Muscle of leg (tissue), 11 donors: ENCODE results near the gene RSRP1. TPM values are rescaled to one million over a fixed set of nuclear protein-coding genes. Genes with fewer than 3 reads are reported as not detected.
A peak's percentile ranks its signal among the peaks of the same experiment; 100 is the strongest.
"Not testable (repeated sequence)": the region's sequence is repeated elsewhere in the genome, so short reads cannot be mapped to it uniquely, and the experiment has no call there.

Experiments
- DNase-seq: peaks from one replicate; pipeline ENCODE4 v3.0.0; 2013
- H3K27ac ChIP-seq: one replicate; pipeline ENCODE4 v1.5.1; 2013; ENCODE audit warnings: mild to moderate bottlenecking, low read length, control low read depth
- H3K27me3 ChIP-seq: one replicate; pipeline ENCODE4 v1.6.1; 2013; ENCODE audit warnings: low read length; ENCODE audit not compliant: control insufficient read depth, insufficient read depth
- H3K36me3 ChIP-seq: one replicate; pipeline ENCODE4 v1.6.1; 2013; ENCODE audit warnings: low read length; ENCODE audit not compliant: control insufficient read depth, insufficient read depth
- H3K4me1 ChIP-seq: one replicate; pipeline ENCODE4 v1.6.1; 2013; ENCODE audit warnings: low read length; ENCODE audit not compliant: control insufficient read depth, insufficient read depth
- H3K4me3 ChIP-seq: one replicate; pipeline ENCODE4 v1.5.1; 2013; ENCODE audit warnings: low read length, control low read depth
- H3K9me3 ChIP-seq: replicated peaks from 2 replicates; pipeline ENCODE4 v1.6.1; 2013; ENCODE audit warnings: low read depth, low read length; ENCODE audit not compliant: control insufficient read depth
- whole genome bisulfite sequencing: methylation state at CpG from one replicate; pipeline ENCODE4 v1.1.5; 2013; ENCODE audit warnings: missing lambda C conversion rate; ENCODE audit not compliant: insufficient coverage; 5-methylcytosine and 5-hydroxymethylcytosine counted together
- polyA plus RNA-seq, 8 donors: library from polyadenylated mRNA; unstranded; fragments of 120-200 nt; gene quantifications; one replicate each; pipeline versions ENCODE4 v1.2.1 to v1.2.3, GENCODE V29; 2013; ENCODE audit warnings: inconsistent platforms in 1 of 8, low replicate concordance in 1 of 8; ENCODE audit not compliant: insufficient read length in 8 of 8, insufficient read depth in 1 of 8
- total RNA-seq: library from RNA; stranded (reverse); fragments of 120-200 nt; gene quantifications from one replicate; pipeline ENCODE4 v1.2.4, GENCODE V29; 2013

The RSRP1 gene
- total and polyA plus RNA-seq, 9 donors = 39.1 to 78.0 (median 57.7) TPM

DNA sequence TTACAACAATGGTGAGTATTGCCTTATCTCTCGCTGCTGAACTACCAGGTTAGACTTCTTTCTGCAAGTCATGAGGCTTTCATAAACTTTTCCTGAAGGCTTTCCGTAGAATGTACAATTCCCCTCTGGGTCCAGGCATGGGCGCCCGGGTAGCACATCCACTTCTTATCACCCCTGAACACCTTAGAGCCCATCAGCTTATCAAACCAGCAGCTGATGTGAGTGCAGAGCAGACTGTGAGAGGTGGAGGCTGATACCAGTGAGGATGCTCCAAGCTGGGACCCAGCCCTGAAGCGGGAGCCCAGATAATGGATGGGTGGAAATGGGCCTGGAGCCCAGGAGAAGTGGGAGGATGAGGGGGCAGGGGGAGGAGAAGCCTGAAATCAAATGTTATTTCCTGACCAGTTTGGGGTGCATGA, 32.4 kb upstream of the RSRP1 start:
- not testable (repeated sequence) for H3K36me3 ChIP-seq, H3K4me1 ChIP-seq, H3K27ac ChIP-seq, H3K27me3 ChIP-seq, H3K9me3 ChIP-seq, H3K4me3 ChIP-seq, DNase-seq
- no CpG with 5 or more reads among the region's 5 CpGs for WGBS

DNA sequence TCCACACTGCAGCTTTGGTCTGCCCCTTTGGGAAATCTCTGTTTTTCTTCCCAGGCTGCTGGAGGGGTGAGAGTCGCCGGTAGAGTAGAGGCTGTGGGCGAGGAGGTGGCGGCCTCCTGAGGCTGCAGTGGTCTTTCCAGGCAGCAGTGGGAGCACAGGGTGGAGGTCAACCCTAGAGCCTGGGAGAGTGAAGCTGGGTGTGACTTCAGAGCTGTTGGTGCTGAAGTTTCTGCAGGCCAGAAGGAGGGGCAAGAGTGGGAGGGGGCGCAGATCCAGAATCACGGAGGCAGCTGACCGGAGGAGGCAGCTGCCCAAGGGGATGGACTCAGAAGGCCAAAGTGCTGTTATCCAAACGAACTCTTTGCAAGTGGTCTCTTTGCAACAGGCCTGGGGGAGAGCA, 31.5 kb upstream of the RSRP1 start:
- not testable (repeated sequence) for H3K27ac ChIP-seq, DNase-seq, H3K9me3 ChIP-seq, H3K36me3 ChIP-seq, H3K4me3 ChIP-seq, H3K27me3 ChIP-seq, H3K4me1 ChIP-seq
- no CpG with 5 or more reads among the region's 8 CpGs for WGBS

DNA sequence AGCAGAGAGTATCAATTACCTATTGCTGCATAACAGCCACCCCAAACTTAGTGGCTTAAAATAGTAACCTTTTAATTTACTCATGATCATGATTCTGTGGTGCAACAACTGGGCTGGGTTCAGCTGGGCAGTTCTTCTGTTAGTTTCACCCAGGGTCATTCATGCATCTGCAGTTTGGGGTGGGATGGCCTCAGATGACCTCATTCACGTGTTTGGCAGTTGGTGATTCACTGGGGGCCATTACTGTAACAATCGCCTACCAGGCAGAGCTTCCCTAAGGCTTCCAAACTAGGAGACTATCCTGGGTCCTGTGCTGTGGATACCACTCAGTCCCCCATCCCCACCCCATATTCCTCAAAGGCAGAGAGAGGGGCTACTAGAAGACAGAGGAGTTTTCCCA, 31.1 kb upstream of the RSRP1 start:
- not testable (repeated sequence) for H3K4me1 ChIP-seq, H3K36me3 ChIP-seq, H3K9me3 ChIP-seq, H3K27me3 ChIP-seq, DNase-seq, H3K27ac ChIP-seq, H3K4me3 ChIP-seq
- no CpG with 5 or more reads among the region's 2 CpGs for WGBS

DNA sequence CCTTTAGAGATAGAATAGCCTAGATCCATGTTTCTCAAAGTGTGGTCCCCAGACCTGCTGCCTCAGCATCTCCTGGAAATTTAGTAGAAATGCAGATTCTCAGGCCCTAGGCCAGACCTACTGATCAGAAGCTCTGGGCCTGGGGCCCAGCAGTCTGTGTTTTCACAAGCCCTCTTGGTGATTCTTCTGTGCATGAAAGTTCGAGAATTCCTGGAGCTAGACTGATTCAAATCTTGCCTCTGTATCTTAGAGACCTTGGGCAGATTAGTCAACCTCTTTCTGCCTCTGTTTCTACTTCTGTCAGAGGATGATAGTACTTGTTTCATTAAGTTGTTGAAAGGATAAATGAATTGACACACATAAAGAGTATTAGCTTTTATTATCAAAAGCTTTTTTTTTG, 30.0 kb upstream of the RSRP1 start:
- not testable (repeated sequence) for H3K4me1 ChIP-seq, H3K4me3 ChIP-seq, H3K27me3 ChIP-seq, H3K36me3 ChIP-seq, H3K9me3 ChIP-seq, H3K27ac ChIP-seq, DNase-seq
- WGBS = no CpG with 5 or more reads among the region's 1 CpG

DNA sequence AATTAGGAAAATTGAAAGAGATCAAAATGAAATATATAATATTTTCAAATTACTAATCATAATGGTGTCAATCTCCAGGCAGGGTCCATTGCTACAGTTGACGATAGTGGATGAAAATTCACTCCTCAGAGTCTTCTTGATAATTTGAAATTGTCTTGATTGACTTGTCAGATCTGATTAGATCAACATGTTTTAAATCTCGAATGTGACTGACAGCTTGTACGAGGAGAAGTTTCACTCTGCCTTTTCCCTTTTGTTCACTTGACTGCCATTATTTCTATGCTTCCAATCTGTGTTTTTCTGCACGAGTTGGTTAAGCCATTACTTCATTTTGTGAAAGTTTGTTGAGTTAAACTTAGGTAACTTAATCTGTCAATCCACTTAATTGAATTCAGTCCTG, 28.4 kb upstream of the RSRP1 start:
- no CpG with 5 or more reads among the region's 4 CpGs for WGBS
- H3K9me3 ChIP-seq = not testable (repeated sequence)

DNA sequence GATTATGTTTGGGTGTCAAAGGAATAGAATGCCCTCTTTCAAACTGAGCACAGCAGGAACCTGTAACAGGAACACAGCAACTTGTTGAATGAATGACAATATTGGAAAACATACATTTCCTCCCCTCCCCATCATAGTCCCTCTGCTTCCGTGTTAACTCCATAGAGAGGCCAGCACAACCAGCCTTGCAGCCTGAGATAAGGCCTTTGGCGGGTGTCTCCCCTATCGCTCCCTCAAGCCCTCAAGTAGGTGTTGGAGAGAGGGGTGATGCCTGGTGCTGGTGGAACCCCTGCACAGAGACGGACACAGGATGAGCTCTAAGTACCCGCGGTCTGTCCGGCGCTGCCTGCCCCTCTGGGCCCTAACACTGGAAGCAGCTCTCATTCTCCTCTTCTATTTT, 25.0 kb upstream of the RSRP1 start, which contains the start of gene RHD:
RHD (plus strand) TSS at position 272 of the 400 bp plus-strand sequence; CDS start at position 311, 39 bp downstream.
- WGBS = no CpG with 5 or more reads among the region's 8 CpGs
- not testable (repeated sequence) for H3K9me3 ChIP-seq, H3K4me3 ChIP-seq, H3K27ac ChIP-seq, H3K4me1 ChIP-seq, DNase-seq, H3K36me3 ChIP-seq, H3K27me3 ChIP-seq

More for the DNA sequence above, 28.4 kb upstream of the RSRP1 start:
- H3K4me1 ChIP-seq, DNase-seq, H3K27me3 ChIP-seq, H3K4me3 ChIP-seq, H3K27ac ChIP-seq, H3K36me3 ChIP-seq: not testable (repeated sequence)

DNA sequence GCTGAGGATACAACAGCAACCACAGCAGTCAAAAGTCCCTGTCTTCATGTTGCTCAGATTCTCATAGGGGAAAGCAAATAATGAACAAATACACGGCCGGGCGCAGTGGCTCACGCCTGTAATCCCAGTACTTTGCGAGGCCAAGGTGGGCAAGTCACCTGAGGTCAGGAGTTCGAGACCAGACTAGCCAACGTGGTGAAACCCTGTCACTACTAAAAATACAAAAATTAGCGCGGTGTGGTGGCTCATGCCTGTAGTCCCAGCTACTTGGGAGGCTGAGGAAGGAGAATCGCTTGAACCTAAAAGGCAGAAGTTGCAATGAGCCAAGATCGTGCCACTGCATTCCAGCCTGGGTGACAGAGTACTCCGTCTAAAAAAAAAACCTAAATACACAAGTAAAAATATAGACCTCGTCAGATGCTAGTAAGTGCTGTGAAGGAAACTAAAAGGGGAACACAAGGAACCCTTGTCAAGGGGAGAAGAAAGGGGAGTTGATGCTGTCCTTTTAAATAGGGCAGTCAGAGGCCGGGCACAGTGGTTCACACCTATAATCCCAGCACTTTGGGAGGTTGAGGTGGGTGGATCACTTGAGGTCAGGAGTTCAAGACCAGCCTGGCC, 21.0 kb upstream of the RSRP1 start:
- not testable (repeated sequence) for DNase-seq, H3K4me1 ChIP-seq, H3K36me3 ChIP-seq, H3K9me3 ChIP-seq, H3K27me3 ChIP-seq
- H3K27ac ChIP-seq = peak overlapping the region; percentile 20
- no CpG with 5 or more reads among the region's 14 CpGs for WGBS
- peak overlapping the region; percentile 28 for H3K4me3 ChIP-seq

DNA sequence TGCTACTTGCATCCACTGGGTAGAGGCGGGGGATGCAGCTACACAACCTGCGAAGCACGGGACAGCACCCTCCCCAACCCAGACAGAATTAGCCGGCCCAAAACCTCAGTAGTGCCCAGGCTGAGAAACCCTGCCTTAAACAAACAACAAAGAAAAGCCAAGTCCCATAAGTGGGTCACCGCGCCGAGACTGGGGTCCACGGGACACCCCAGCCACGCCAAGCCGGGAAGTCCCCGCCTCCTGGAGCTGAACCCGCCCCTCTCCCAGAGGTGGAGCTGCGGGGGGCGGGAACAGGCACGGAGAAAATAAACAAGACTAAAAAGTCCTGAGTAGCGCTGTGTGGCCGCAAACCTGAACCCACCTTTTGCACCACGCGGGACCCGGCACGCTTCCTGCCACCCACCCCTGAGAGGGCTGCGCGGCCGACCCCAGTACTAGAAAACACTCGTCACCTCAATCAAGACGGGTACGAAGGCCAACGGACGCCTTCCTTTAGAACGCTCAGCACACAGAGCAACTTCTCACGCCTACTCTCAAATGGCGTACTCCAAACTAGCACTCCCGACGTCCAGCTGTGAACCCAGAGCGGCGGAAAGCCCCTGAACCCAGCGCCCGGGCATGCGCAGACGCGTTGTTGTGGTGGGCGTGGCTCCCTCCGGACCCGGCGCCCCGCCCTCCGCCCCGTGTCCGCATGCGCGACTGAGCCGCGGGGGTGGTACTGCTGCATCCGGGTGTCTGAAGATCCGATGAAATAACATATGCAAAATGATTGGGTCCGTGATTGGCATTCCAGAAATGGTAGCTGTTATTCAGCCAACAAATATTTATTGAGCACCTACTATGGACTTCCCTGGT, 20.3 kb upstream of the RSRP1 start:
- not testable (repeated sequence) for H3K4me1 ChIP-seq, H3K36me3 ChIP-seq, H3K9me3 ChIP-seq, H3K27me3 ChIP-seq
- Histone ChIP-seq H3K27ac (peak overlapping the region; percentile 74), H3K4me3 (peak overlapping the region; percentile 48)
- whole genome bisulfite sequencing = no CpG with 5 or more reads among the region's 56 CpGs
- DNase-seq = peak; percentile 86

DNA sequence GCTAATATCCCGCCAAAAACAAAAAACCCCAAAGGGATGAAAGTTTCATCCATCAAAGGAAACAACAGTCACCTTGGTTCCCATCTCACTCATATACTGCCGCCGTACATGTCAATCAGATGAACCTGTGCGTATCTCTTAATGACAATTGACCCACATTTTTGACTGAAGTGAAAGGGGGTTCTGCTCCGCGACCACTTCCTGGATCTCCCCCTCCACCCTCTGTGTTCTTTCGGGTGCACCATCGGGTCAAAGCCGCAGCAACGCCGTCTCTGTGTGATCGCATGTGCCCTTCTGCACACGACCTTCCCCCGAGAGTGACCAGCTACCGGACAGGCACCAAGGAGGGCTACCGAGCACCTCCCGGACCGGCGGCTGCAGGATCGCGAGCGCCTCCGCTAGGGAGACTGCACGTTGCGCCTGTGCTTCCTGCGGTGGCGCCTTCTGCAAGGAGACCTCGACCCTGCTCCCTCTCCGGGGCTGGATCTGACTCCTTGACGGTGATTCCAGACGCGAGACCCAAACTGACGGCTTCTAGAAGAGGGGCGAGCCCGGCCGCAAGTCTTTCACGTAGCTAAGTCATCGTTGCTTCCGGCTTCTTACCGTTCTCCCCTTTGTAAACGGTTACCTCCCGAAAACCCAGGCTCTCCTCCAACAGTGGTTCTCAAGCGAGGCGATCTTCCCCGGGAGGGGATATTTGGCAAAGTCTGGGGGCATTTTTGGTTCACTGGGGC, 19.5 kb upstream of the RSRP1 start:
- no CpG with 5 or more reads among the region's 45 CpGs for WGBS
- H3K4me3 ChIP-seq = peak overlapping the region; percentile 34
- not testable (repeated sequence) for H3K4me1 ChIP-seq, DNase-seq, H3K27ac ChIP-seq, H3K27me3 ChIP-seq, H3K36me3 ChIP-seq, H3K9me3 ChIP-seq

DNA sequence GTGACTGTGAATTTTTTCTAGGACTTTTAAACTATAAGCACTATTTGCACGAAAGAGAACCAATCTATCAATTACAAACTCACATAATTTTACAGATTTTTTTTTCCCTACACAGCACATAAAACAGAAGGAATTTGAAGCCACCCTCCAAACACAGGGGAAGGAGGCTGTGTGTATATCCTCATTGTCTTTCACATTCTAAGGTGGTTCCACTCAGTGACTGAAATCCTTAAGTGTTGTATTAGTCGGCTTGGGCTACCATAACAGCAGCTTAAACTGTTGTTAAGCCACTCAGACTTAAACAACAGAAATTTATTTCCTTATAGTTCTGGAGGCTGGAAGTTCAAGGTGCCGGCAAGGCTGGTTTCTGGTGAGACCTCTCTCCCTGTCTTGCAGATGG, 13.1 kb upstream of the RSRP1 start:
- 40% methylated on average over 1 of the region's 3 CpGs for WGBS
- H3K9me3 ChIP-seq, H3K4me1 ChIP-seq, H3K27me3 ChIP-seq, H3K4me3 ChIP-seq, H3K36me3 ChIP-seq, H3K27ac ChIP-seq, DNase-seq: not testable (repeated sequence)
